ENCODE results near the gene LELP1. TPM values are rescaled to one million over a fixed set of nuclear protein-coding genes. Genes with fewer than 3 reads are reported as not detected.

The LELP1 gene
- total and polyA plus RNA-seq, 2 experiments from 2014 or later, result not detected

GRCh38 chr1:153231363-153231762 is 28.1 kb downstream of the LELP1 start:
- H3K27ac ChIP-seq, result no peak overlapping the region
- in situ Hi-C loops (cut with MboI), result no loop called here
- H3K9ac ChIP-seq, result no peak overlapping the region

GRCh38 chr1:153231785-153232184 is 28.6 kb downstream of the LELP1 start:
- H3F3A ChIP-seq (ENCODE audit: insufficient read depth), result no peaks in the 10 kb centered on the region
- 22 to 31% methylated on average over 2 of the region's 2 CpGs for WGBS, 2 experiments (ENCODE audit: low coverage in 1 of 2, low lambda C conversion rate in 2 of 2, missing lambda C conversion rate in 2 of 2)
- no peak overlapping the region for H2AFZ ChIP-seq
- H3K36me3 ChIP-seq (ENCODE audit: low read depth), result no peaks in the 10 kb centered on the region
- no peak for DNase-seq
- H3K4me1 ChIP-seq (ENCODE audit: insufficient read depth), result no peaks in the 10 kb centered on the region
- H3K9me2 ChIP-seq (ENCODE audit: insufficient read depth), result no peaks in the 10 kb centered on the region
- no peak overlapping the region for H3K4me2 ChIP-seq (ENCODE audit: unreplicated experiment)
- H3K4me3 ChIP-seq, result no peak overlapping the region
- H3K27me3 ChIP-seq (replicated peaks; ENCODE audit: insufficient read depth), result peaks cover 15% of the 10 kb centered on the region; the same call in 1 of the 2 replicates
- H4K20me1 ChIP-seq (ENCODE audit: insufficient read depth), result no peaks in the 10 kb centered on the region
- in situ Hi-C loops (cut with MboI), result no loop called here
- no peaks in the 10 kb centered on the region for H3K9me3 ChIP-seq (ENCODE audit: low read depth)
- TF ChIP-seq EZH2 (IDR thresholded peaks at IDR 0.05; ENCODE audit: insufficient read depth, poor library complexity, severe bottlenecking) (no peak), EZH2phosphoT487 (IDR thresholded peaks at IDR 0.05; ENCODE audit: insufficient read depth, low read depth) (no peak)
- no peaks in the 10 kb centered on the region for H3K79me2 ChIP-seq (ENCODE audit: insufficient read depth)
- H3K9ac ChIP-seq, result no peak overlapping the region
- H3K27ac ChIP-seq, result no peak overlapping the region

More at GRCh38 chr1:153231363-153231762, 28.1 kb downstream of the LELP1 start:
- H4K20me1 ChIP-seq (ENCODE audit: insufficient read depth), result no peaks in the 10 kb centered on the region
- no peak overlapping the region for H3K4me2 ChIP-seq (ENCODE audit: unreplicated experiment)
- WGBS, 2 experiments (ENCODE audit: low coverage in 1 of 2, low lambda C conversion rate in 2 of 2, missing lambda C conversion rate in 2 of 2), result 28 to 35% methylated on average over 4 of the region's 4 CpGs
- peak; percentile 11 for DNase-seq
- H3K9me2 ChIP-seq (ENCODE audit: insufficient read depth), result no peaks in the 10 kb centered on the region
- H3K36me3 ChIP-seq (ENCODE audit: low read depth), result no peaks in the 10 kb centered on the region
- no peaks in the 10 kb centered on the region for H3F3A ChIP-seq (ENCODE audit: insufficient read depth)
- H2AFZ ChIP-seq, result no peak overlapping the region
- no peak overlapping the region for H3K4me3 ChIP-seq
- no peaks in the 10 kb centered on the region for H3K4me1 ChIP-seq (ENCODE audit: insufficient read depth)
- TF ChIP-seq EZH2 (IDR thresholded peaks at IDR 0.05; ENCODE audit: insufficient read depth, poor library complexity, severe bottlenecking), result no peak
- no peak for TF ChIP-seq EZH2phosphoT487 (IDR thresholded peaks at IDR 0.05; ENCODE audit: insufficient read depth, low read depth)
- H3K79me2 ChIP-seq (ENCODE audit: insufficient read depth), result no peaks in the 10 kb centered on the region
- peaks cover 19% of the 10 kb centered on the region; the same call in 1 of the 2 replicates for H3K27me3 ChIP-seq (replicated peaks; ENCODE audit: insufficient read depth)
- no peaks in the 10 kb centered on the region for H3K9me3 ChIP-seq (ENCODE audit: low read depth)

- Histone ChIP-seq H4K20me1 (ENCODE audit: insufficient read depth) (no peaks in the 10 kb centered on the region), H3K9me2 (ENCODE audit: insufficient read depth) (no peaks in the 10 kb centered on the region), H2AFZ (no peak overlapping the region), H3K4me3 (no peak overlapping the region), H3K9ac (no peak overlapping the region), H3K27ac (no peak overlapping the region), H3K36me3 (ENCODE audit: low read depth) (no peaks in the 10 kb centered on the region), H3K27me3 (replicated peaks; ENCODE audit: insufficient read depth) (peaks cover 10% of the 10 kb centered on the region; the same call in 1 of the 2 replicates), H3K79me2 (ENCODE audit: insufficient read depth) (no peaks in the 10 kb centered on the region), H3F3A (ENCODE audit: insufficient read depth) (no peaks in the 10 kb centered on the region), H3K4me2 (ENCODE audit: unreplicated experiment) (no peak overlapping the region), H3K9me3 (ENCODE audit: low read depth) (no peaks in the 10 kb centered on the region), H3K4me1 (ENCODE audit: insufficient read depth) (no peaks in the 10 kb centered on the region)
- DNase-seq, result no peak
- in situ Hi-C loops (cut with MboI), result no loop called here
- TF ChIP-seq EZH2phosphoT487 (IDR thresholded peaks at IDR 0.05; ENCODE audit: insufficient read depth, low read depth) (no peak), EZH2 (IDR thresholded peaks at IDR 0.05; ENCODE audit: insufficient read depth, poor library complexity, severe bottlenecking) (no peak)
- 16 to 34% methylated on average over 3 of the region's 3 CpGs for WGBS, 2 experiments (ENCODE audit: low coverage in 1 of 2, low lambda C conversion rate in 2 of 2, missing lambda C conversion rate in 2 of 2)
Observed at GRCh38 chr1:153232553-153232952, 29.3 kb downstream of the LELP1 start.

- no peak overlapping the region for H3K4me3 ChIP-seq
- H3K9me3 ChIP-seq (ENCODE audit: low read depth), result no peaks in the 10 kb centered on the region
- H3K9ac ChIP-seq, result no peak overlapping the region
- H3K27ac ChIP-seq, result no peak overlapping the region
- H3F3A ChIP-seq (ENCODE audit: insufficient read depth), result no peaks in the 10 kb centered on the region
- TF ChIP-seq EZH2 (IDR thresholded peaks at IDR 0.05; ENCODE audit: insufficient read depth, poor library complexity, severe bottlenecking), result no peak
- no peaks in the 10 kb centered on the region for H3K9me2 ChIP-seq (ENCODE audit: insufficient read depth)
- no peaks in the 10 kb centered on the region for H3K36me3 ChIP-seq (ENCODE audit: low read depth)
- in situ Hi-C loops (cut with MboI), result no loop called here
- no peak overlapping the region for H2AFZ ChIP-seq
- 12% methylated on average over 1 of the region's 1 CpG for WGBS, 2 experiments (ENCODE audit: low coverage in 1 of 2, low lambda C conversion rate in 2 of 2, missing lambda C conversion rate in 2 of 2)
- H4K20me1 ChIP-seq (ENCODE audit: insufficient read depth), result no peaks in the 10 kb centered on the region
- DNase-seq, result no peak
- H3K27me3 ChIP-seq (replicated peaks; ENCODE audit: insufficient read depth), result 0 out of 2 replicates have a peak, but pooled peaks cover 3% of the 10 kb centered on the region
- no peaks in the 10 kb centered on the region for H3K79me2 ChIP-seq (ENCODE audit: insufficient read depth)
- H3K4me1 ChIP-seq (ENCODE audit: insufficient read depth), result no peaks in the 10 kb centered on the region
- no peak overlapping the region for H3K4me2 ChIP-seq (ENCODE audit: unreplicated experiment)
Observed at GRCh38 chr1:153233448-153233847, 30.2 kb downstream of the LELP1 start.

GRCh38 chr1:153238527-153238926 is 35.3 kb downstream of the LELP1 start:
- Histone ChIP-seq H3K9me3 (ENCODE audit: low read depth) (no peaks in the 10 kb centered on the region), H3K4me2 (ENCODE audit: unreplicated experiment) (no peak overlapping the region), H3K4me1 (ENCODE audit: insufficient read depth) (no peaks in the 10 kb centered on the region), H3K4me3 (no peak overlapping the region), H3K79me2 (ENCODE audit: insufficient read depth) (no peaks in the 10 kb centered on the region), H3K36me3 (ENCODE audit: low read depth) (no peaks in the 10 kb centered on the region), H4K20me1 (ENCODE audit: insufficient read depth) (no peaks in the 10 kb centered on the region), H2AFZ (no peak overlapping the region), H3K27ac (no peak overlapping the region), H3K27me3 (replicated peaks; ENCODE audit: insufficient read depth) (peaks cover 3% of the 10 kb centered on the region; the same call in 1 of the 2 replicates), H3K9me2 (ENCODE audit: insufficient read depth) (no peaks in the 10 kb centered on the region), H3K9ac (no peak overlapping the region), H3F3A (ENCODE audit: insufficient read depth) (no peaks in the 10 kb centered on the region)
- in situ Hi-C loops (cut with MboI), result no loop called here
- 25% methylated on average over 2 of the region's 2 CpGs for WGBS, 2 experiments (ENCODE audit: low coverage in 1 of 2, low lambda C conversion rate in 2 of 2, missing lambda C conversion rate in 2 of 2)
- TF ChIP-seq EZH2phosphoT487 (IDR thresholded peaks at IDR 0.05; ENCODE audit: insufficient read depth, low read depth), result no peak
- no peak for TF ChIP-seq EZH2 (IDR thresholded peaks at IDR 0.05; ENCODE audit: insufficient read depth, poor library complexity, severe bottlenecking)
- DNase-seq, result no peak

Data from GM23248 (cell line).